ENCODE results near the gene TTC7B.

TTC7B gene

DNA sequence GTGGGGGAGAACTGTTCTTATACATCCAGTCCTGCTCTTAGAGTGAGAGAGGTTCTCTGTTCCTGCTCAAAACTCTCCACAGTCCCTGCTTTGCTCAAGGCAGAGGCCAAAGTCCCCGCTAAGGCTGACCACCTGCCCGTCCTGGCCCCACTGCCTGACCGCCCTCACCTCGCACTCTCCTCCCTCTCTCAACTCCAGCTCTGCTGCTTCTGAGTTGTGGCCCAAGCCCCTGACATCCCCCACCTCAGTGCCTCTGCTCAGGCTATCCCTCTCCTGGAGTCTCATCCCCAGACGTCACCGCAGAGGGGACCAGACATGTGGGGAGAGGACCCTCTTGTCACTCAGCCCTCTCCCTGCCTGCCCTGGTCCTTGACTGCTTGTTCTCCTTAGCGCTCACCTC, 308.8 kb downstream of the TTC7B start:
- no peaks in the 10 kb centered on the region for H3K36me3 ChIP-seq (ENCODE audit: insufficient read depth)
- H3K27me3 ChIP-seq (ENCODE audit: insufficient read depth, low read depth) = no peaks in the 10 kb centered on the region
- H2AFZ ChIP-seq (ENCODE audit: low read depth) = no peak overlapping the region
- H3K4me2 ChIP-seq = no peak overlapping the region
- no peak overlapping the region for H3K4me3 ChIP-seq (IDR thresholded peaks at IDR 0.05; ENCODE audit: insufficient read depth, low read depth, low read length)
- no peaks in the 10 kb centered on the region for H4K20me1 ChIP-seq (ENCODE audit: insufficient read depth)
- H3K27ac ChIP-seq = no peak overlapping the region
- TF ChIP-seq CTCF (conservative IDR thresholded peaks at IDR 0.05; ENCODE audit: low read depth, low read length) = no peak
- no peaks in the 10 kb centered on the region for H3K79me2 ChIP-seq (ENCODE audit: insufficient read depth, low read depth)
- H3K4me1 ChIP-seq (ENCODE audit: low read depth, poor library complexity, severe bottlenecking) = no peaks in the 10 kb centered on the region
- no peak overlapping the region for H3K9ac ChIP-seq

GRCh38 chr14:90506748-90507147, 309.5 kb downstream of the TTC7B start:
- Histone ChIP-seq H3K4me2 (no peak overlapping the region), H3K27me3 (ENCODE audit: insufficient read depth, low read depth) (no peaks in the 10 kb centered on the region), H3K36me3 (ENCODE audit: insufficient read depth) (no peaks in the 10 kb centered on the region), H2AFZ (ENCODE audit: low read depth) (no peak overlapping the region), H3K9ac (no peak overlapping the region), H3K79me2 (ENCODE audit: insufficient read depth, low read depth) (no peaks in the 10 kb centered on the region), H3K4me1 (ENCODE audit: low read depth, poor library complexity, severe bottlenecking) (no peaks in the 10 kb centered on the region), H3K4me3 (IDR thresholded peaks at IDR 0.05; ENCODE audit: insufficient read depth, low read depth, low read length) (no peak overlapping the region), H3K27ac (no peak overlapping the region), H4K20me1 (ENCODE audit: insufficient read depth) (no peaks in the 10 kb centered on the region)
- no peak for TF ChIP-seq CTCF (conservative IDR thresholded peaks at IDR 0.05; ENCODE audit: low read depth, low read length)

- H3K36me3 ChIP-seq (ENCODE audit: insufficient read depth) = no peaks in the 10 kb centered on the region
- H3K4me1 ChIP-seq (ENCODE audit: low read depth, poor library complexity, severe bottlenecking) = no peaks in the 10 kb centered on the region
- H3K79me2 ChIP-seq (ENCODE audit: insufficient read depth, low read depth) = no peaks in the 10 kb centered on the region
- no peak overlapping the region for H3K4me2 ChIP-seq
- TF ChIP-seq CTCF (conservative IDR thresholded peaks at IDR 0.05; ENCODE audit: low read depth, low read length) = no peak
- no peak overlapping the region for H3K9ac ChIP-seq
- no peak overlapping the region for H2AFZ ChIP-seq (ENCODE audit: low read depth)
- no peak overlapping the region for H3K27ac ChIP-seq
- H3K4me3 ChIP-seq (IDR thresholded peaks at IDR 0.05; ENCODE audit: insufficient read depth, low read depth, low read length) = no peak overlapping the region
- H4K20me1 ChIP-seq (ENCODE audit: insufficient read depth) = no peaks in the 10 kb centered on the region
- H3K27me3 ChIP-seq (ENCODE audit: insufficient read depth, low read depth) = no peaks in the 10 kb centered on the region
Observed at GRCh38 chr14:90505531-90505930, 310.7 kb downstream of the TTC7B start.

- Histone ChIP-seq H3K4me1 (ENCODE audit: low read depth, poor library complexity, severe bottlenecking) (no peaks in the 10 kb centered on the region), H3K36me3 (ENCODE audit: insufficient read depth) (no peaks in the 10 kb centered on the region), H4K20me1 (ENCODE audit: insufficient read depth) (no peaks in the 10 kb centered on the region), H3K9ac (no peak overlapping the region), H3K4me2 (no peak overlapping the region), H3K79me2 (ENCODE audit: insufficient read depth, low read depth) (no peaks in the 10 kb centered on the region), H3K27me3 (ENCODE audit: insufficient read depth, low read depth) (no peaks in the 10 kb centered on the region), H3K27ac (no peak overlapping the region), H3K4me3 (IDR thresholded peaks at IDR 0.05; ENCODE audit: insufficient read depth, low read depth, low read length) (no peak overlapping the region), H2AFZ (ENCODE audit: low read depth) (no peak overlapping the region)
- TF ChIP-seq CTCF (conservative IDR thresholded peaks at IDR 0.05; ENCODE audit: low read depth, low read length) = no peak
Observed at GRCh38 chr14:90504643-90505042, 311.6 kb downstream of the TTC7B start.

GRCh38 chr14:90503582-90503981, 312.6 kb downstream of the TTC7B start:
- no peak overlapping the region for H3K27ac ChIP-seq
- no peak overlapping the region for H3K4me3 ChIP-seq (IDR thresholded peaks at IDR 0.05; ENCODE audit: insufficient read depth, low read depth, low read length)
- no peaks in the 10 kb centered on the region for H3K79me2 ChIP-seq (ENCODE audit: insufficient read depth, low read depth)
- H3K4me1 ChIP-seq (ENCODE audit: low read depth, poor library complexity, severe bottlenecking) = no peaks in the 10 kb centered on the region
- no peak for TF ChIP-seq CTCF (conservative IDR thresholded peaks at IDR 0.05; ENCODE audit: low read depth, low read length)
- H2AFZ ChIP-seq (ENCODE audit: low read depth) = no peak overlapping the region
- H3K36me3 ChIP-seq (ENCODE audit: insufficient read depth) = no peaks in the 10 kb centered on the region
- no peak overlapping the region for H3K9ac ChIP-seq
- no peak overlapping the region for H3K4me2 ChIP-seq
- H4K20me1 ChIP-seq (ENCODE audit: insufficient read depth) = no peaks in the 10 kb centered on the region
- no peaks in the 10 kb centered on the region for H3K27me3 ChIP-seq (ENCODE audit: insufficient read depth, low read depth)

All from KMS-11 (cell line).